Measurements from ENCODE around the gene PWWP2B. TPM values are rescaled to one million over a fixed set of nuclear protein-coding genes. Genes with fewer than 3 reads are reported as not detected.

PWWP2B gene
- total and polyA plus RNA-seq, 2 of the 13 experiments (the other 11 are each of a cell fraction or from before 2014, with no cell fraction given) = 2.3 to 4.7 TPM

GRCh38 chr10:132368881-132369635 is 27.9 kb upstream of the PWWP2B start:
- in situ Hi-C loops (cut with HindIII; ENCODE audit: extremely low pct_ligation_motif_present, low pct_unique_long_range_greater_than_20kb) = no loop called here
- ChIA-PET CTCF (ENCODE audit: low intra/inter-chr PET ratio, low total read pairs) (no interaction called here), POLR2A (no interaction called here)
- Histone ChIP-seq H3K27me3 (ENCODE audit: control insufficient read depth in 1 of 2, insufficient read depth in 2 of 2, low read length in 2 of 2) (no peaks in the 10 kb centered on the region), H3K4me1 (ENCODE audit: insufficient read depth, low read length) (peaks cover 9% of the 10 kb centered on the region), H3K36me3 (replicated peaks in 1 of 2; ENCODE audit: control insufficient read depth in 1 of 2, insufficient read depth in 2 of 2, low read length in 2 of 2) (no peaks in the 10 kb centered on the region), H3K4me3 (replicated peaks in 1 of 3; ENCODE audit: insufficient read depth in 1 of 3, low read depth in 2 of 3, low read length in 3 of 3) (no peak overlapping the region), H3K9ac (ENCODE audit: insufficient read depth, low read depth, low read length) (no peak overlapping the region), H3K4me2 (ENCODE audit: low read depth, low read length) (no peak overlapping the region), H3K9me3 (ENCODE audit: low read length) (no peaks in the 10 kb centered on the region), H3K27ac (ENCODE audit: extremely low read length, insufficient read depth, low read length) (no peak overlapping the region), H2AFZ (ENCODE audit: low read length) (no peak overlapping the region), H4K20me1 (ENCODE audit: insufficient read depth, low read length) (no peaks in the 10 kb centered on the region), H3K79me2 (ENCODE audit: insufficient read depth, low read length) (no peaks in the 10 kb centered on the region)
- FAIRE-seq = no peak
- 68% methylated on average over 9 of the region's 9 CpGs for WGBS (ENCODE audit: low lambda C conversion rate)
- no peak for DNase-seq (ENCODE audit: low spot score)
- TF ChIP-seq ERF (CRISPR knock-in tag; IDR thresholded peaks at IDR 0.05) = no peak
- no peak for TF ChIP-seq KDM1A (CRISPR knock-in tag; IDR thresholded peaks at IDR 0.05)
- no peak for TF ChIP-seq ZKSCAN5 (CRISPR knock-in tag; IDR thresholded peaks at IDR 0.05)
- intact Hi-C loops (cut with micrococcal nuclease; ENCODE audit: unreplicated experiment) = no loop called here
- no peak for ATAC-seq
- no TSS peak for BruUV-seq (replicated peaks)

DNA sequence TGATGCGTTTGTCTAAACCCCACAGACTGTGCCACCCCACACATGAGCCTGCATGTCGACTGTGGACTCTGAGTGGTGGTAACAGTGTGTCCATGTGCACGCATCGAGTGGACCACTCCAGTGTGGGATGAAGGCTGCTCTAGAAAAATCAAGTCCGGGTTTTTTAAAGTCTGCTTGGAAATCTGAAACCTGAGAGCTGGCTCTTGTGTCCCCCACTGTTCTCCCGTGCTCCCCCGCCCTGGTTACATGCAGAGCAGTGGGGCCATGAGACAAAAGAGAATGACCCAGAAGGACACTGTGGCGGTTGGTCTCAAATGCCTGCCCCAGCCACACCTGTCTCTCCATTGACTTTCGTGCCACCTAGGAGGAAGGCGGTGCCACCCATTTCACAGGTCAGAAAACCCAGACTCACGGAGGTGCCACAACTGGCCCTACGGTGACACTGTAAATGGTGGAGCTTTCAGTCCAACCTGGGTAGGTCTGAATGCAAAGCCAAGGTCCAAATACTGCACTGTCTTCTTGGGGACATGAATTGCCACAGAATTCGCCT is 27.3 kb upstream of the PWWP2B start:
- WGBS (ENCODE audit: low lambda C conversion rate) = 77% methylated on average over 12 of the region's 13 CpGs
- CTCF ChIA-PET (ENCODE audit: low intra/inter-chr PET ratio, low total read pairs) = no interaction called here
- no peak overlapping the region for H3K9ac ChIP-seq (ENCODE audit: insufficient read depth, low read depth, low read length)
- DNase-seq (ENCODE audit: low spot score) (no peak), FAIRE-seq (no peak), ATAC-seq (no peak)
- no peaks in the 10 kb centered on the region for H3K27me3 ChIP-seq (ENCODE audit: control insufficient read depth in 1 of 2, insufficient read depth in 2 of 2, low read length in 2 of 2)
- no TSS peak for BruUV-seq (replicated peaks)
- H3K79me2 ChIP-seq (ENCODE audit: insufficient read depth, low read length) = no peaks in the 10 kb centered on the region
- POLR2A ChIA-PET = no interaction called here
- TF ChIP-seq ZNF251 (CRISPR knock-in tag; IDR thresholded peaks at IDR 0.05) (no peak), ZNF430 (CRISPR knock-in tag; IDR thresholded peaks at IDR 0.05) (no peak), ZNF7 (CRISPR knock-in tag; IDR thresholded peaks at IDR 0.05) (no peak), ZNF441 (CRISPR knock-in tag; IDR thresholded peaks at IDR 0.05; ENCODE audit: borderline replicate concordance) (no peak), PITX1 (CRISPR knock-in tag; IDR thresholded peaks at IDR 0.05) (no peak), ZNF891 (CRISPR knock-in tag; IDR thresholded peaks at IDR 0.05) (no peak), SMARCC2 (IDR thresholded peaks at IDR 0.05) (no peak), ZNF678 (CRISPR knock-in tag; IDR thresholded peaks at IDR 0.05) (no peak), ZNF558 (CRISPR knock-in tag; IDR thresholded peaks at IDR 0.05; ENCODE audit: borderline replicate concordance) (no peak), EEA1 (CRISPR knock-in tag; IDR thresholded peaks at IDR 0.05; ENCODE audit: borderline replicate concordance) (no peak), NR2F6 (IDR thresholded peaks at IDR 0.05) (no peak), NR2F6 (CRISPR knock-in tag; IDR thresholded peaks at IDR 0.05) (no peak), ZNF749 (CRISPR knock-in tag; IDR thresholded peaks at IDR 0.05; ENCODE audit: borderline replicate concordance) (no peak), DPF2 (CRISPR knock-in tag; IDR thresholded peaks at IDR 0.05; ENCODE audit: borderline replicate concordance, low read depth) (no peak), GATAD2A (CRISPR knock-in tag; IDR thresholded peaks at IDR 0.05) (no peak), NR2F1 (CRISPR knock-in tag; IDR thresholded peaks at IDR 0.05) (no peak), NR3C1 (CRISPR knock-in tag; IDR thresholded peaks at IDR 0.05) (no peak), ZNF343 (CRISPR knock-in tag; IDR thresholded peaks at IDR 0.05) (no peak)
- no peak overlapping the region for H3K4me2 ChIP-seq (ENCODE audit: low read depth, low read length)
- peaks cover 12% of the 10 kb centered on the region for H3K4me1 ChIP-seq (ENCODE audit: insufficient read depth, low read length)
- H3K36me3 ChIP-seq (replicated peaks in 1 of 2; ENCODE audit: control insufficient read depth in 1 of 2, insufficient read depth in 2 of 2, low read length in 2 of 2) = no peaks in the 10 kb centered on the region
- H3K4me3 ChIP-seq (replicated peaks in 1 of 3; ENCODE audit: insufficient read depth in 1 of 3, low read depth in 2 of 3, low read length in 3 of 3) = no peak overlapping the region
- H4K20me1 ChIP-seq (ENCODE audit: insufficient read depth, low read length) = no peaks in the 10 kb centered on the region
- in situ Hi-C loops (cut with HindIII; ENCODE audit: extremely low pct_ligation_motif_present, low pct_unique_long_range_greater_than_20kb) = no loop called here
- H2AFZ ChIP-seq (ENCODE audit: low read length) = no peak overlapping the region
- no peaks in the 10 kb centered on the region for H3K9me3 ChIP-seq (ENCODE audit: low read length)
- intact Hi-C loops (cut with micrococcal nuclease; ENCODE audit: unreplicated experiment) = no loop called here
- H3K27ac ChIP-seq (ENCODE audit: extremely low read length, insufficient read depth, low read length) = no peak overlapping the region
